LNCAP (cell line): ENCODE data around the gene ANKS6.

Source experiments
- TF ChIP-seq, protein P1 (sequence below): fragments of 450-650 bp; IDR thresholded peaks from 2 replicates; pipeline ENCODE4 v1.5.1; 2017; ENCODE audit warnings: mild to moderate bottlenecking

The ANKS6 gene

DNA sequence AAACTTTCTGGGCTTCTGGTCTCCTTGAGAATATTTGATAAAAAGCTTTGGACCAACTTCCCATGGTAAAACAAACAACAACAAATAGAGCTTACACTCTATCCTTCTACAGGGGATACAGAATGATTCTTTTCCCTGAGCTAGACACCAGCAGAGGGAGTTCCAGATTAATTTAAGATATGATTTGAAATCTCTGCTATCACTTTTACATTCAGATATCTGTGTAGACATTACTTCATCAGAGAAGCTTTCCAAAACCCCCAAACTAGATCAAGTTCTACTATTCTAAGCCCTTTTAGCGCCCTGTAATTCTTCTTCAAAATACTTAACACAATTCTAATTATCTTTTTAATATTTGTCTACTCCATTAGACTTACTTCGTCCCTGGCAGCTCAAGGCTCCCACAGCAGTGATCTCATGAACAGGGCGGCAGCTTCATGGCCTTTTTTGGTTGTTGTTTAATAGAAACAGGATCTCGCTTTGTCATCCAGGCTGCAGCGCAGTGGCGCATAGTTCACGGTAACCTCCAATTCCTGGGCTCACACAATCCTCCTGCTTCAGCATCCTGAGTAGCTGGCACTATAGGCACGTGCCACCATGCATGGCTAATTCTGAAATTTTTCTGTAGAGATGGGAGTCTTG lies 10.2 kb upstream of the ANKS6 start:
- TF ChIP-seq, protein P1, sequence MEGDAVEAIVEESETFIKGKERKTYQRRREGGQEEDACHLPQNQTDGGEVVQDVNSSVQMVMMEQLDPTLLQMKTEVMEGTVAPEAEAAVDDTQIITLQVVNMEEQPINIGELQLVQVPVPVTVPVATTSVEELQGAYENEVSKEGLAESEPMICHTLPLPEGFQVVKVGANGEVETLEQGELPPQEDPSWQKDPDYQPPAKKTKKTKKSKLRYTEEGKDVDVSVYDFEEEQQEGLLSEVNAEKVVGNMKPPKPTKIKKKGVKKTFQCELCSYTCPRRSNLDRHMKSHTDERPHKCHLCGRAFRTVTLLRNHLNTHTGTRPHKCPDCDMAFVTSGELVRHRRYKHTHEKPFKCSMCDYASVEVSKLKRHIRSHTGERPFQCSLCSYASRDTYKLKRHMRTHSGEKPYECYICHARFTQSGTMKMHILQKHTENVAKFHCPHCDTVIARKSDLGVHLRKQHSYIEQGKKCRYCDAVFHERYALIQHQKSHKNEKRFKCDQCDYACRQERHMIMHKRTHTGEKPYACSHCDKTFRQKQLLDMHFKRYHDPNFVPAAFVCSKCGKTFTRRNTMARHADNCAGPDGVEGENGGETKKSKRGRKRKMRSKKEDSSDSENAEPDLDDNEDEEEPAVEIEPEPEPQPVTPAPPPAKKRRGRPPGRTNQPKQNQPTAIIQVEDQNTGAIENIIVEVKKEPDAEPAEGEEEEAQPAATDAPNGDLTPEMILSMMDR: peak; percentile 45

DNA sequence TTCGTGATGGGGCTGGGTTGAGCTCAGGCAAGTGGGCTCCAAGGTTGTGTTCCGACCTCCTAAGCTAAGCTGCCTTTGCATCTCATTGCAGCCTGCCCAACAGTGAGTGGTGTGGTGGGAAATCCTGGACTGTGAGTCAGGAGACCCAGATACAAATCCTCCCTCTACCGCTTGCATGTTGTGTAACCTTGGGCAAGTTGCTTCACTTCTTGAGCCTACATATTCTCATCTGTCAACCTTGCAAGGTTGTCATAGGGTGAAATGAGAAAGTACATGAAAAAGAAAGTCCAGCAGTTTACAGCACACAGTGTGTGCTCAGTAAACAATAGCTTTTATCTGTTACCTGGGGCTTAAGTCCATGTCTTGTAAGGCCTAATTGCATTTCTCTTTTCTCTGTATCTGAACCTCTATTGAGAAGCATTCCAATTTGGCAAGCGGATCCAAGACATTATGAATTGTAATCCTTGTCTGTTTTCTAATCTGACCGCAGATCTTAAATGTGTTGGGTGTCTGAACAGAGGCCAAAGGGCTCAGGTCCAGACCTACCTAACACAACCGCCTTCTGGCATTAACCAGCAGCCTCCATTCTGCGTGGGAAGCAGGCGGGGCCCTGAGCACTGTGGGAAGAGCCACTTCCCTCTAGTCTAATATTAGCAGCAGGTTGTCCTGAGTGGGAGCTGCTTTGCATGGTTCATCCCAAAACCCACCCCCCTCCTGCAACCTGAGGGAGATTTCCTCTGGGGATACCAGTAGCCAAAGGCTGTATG lies 9.3 kb upstream of the ANKS6 start:
- TF ChIP-seq, protein P1: no peak

DNA sequence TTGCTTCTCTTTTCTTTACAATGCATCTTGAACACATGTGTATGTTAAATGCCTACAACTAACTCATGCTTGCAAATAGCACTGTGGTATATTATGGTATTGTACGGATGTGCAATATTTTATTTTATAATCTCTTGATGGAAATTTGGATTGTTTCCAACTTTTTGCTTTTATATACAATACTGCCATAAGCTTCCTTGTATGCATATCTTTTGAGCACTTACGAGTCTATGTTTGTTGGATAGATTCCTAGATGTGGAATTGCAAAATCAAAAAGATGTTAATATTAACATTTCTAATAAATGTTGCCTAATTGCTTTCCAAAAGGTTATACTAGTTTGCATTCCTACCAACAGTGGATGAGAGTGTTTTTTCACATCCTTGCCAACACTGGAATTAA lies 7.7 kb upstream of the ANKS6 start:
- TF ChIP-seq, protein P1: no peak

DNA sequence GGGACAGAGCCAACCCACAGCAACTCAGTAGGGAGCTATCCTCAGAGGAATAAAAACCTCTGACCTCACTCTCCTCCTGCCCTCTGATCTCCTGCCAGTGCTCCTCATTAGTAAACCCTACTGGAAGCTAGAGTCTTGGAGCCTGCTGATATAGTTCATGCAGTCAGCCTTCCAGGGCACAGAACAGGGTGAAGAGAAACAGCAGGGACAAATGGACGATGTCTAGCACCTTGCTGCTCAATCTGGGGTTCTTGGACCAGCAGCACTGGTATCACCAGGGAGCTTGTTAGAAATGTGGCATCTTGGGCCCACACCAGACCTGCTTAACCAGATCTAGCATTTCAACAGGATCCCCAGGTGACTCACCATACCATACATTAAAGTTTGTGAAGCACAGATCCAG lies 5.6 kb upstream of the ANKS6 start:
- TF ChIP-seq, protein P1: no peak

DNA sequence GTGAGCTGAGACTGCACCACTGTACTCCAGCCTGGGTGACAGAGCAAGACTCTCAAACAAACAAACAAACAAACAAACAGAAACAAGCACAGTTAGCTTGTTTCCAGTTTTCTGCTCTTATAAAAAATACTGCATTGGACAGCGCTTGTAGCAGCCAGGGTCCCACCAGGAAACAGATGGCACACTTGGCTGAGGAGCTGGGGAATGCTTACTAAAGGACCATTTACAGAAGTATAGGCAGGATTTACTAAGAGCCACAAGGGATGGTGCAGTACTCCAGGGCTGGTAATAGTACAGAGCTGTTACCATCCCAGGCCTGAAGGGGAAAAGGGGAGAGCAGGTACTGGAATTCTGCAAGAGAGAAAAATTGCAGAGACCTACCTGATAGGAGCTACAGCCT lies 5.2 kb upstream of the ANKS6 start:
- TF ChIP-seq, protein P1: no peak

DNA sequence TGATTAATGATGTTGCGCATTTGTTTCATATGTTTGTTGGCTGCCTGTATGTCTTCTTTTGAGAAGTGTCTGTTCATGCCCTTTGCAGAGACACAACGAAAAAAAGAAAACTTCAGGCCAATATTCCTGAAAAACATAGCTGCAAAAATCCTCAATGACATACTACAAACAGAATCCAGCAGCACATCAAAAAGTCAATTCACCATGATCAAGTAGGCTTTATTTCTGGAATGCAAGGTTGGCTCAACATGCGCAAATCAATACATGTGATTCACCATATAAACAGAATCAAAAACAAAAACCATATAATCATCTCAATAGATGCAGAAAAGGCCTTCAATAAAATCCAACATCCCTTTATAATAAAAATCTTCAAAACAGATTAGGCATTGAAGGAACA lies 1.9 kb upstream of the ANKS6 start:
- TF ChIP-seq, protein P1: no peak

DNA sequence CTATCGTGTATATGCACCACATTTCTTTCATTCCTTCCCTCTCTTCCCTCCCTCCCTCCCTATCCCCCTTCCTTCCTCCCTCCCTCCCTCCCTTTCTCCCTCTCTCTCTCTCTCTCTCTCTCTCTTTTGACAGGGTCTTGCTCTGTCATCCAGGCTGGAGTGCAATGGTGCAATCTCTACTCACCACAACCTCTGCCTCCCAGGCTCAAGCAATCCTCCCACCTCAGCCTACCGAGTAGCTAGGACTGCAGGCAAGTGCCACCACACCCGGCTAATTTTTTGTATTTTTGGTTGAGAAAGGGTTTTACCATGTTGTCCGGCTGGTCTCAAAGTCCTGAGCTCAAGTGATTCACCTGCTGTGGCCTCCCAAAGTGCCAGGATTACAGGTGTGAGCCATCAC lies 1.1 kb upstream of the ANKS6 start:
- TF ChIP-seq, protein P1: no peak
